GM21723 (cell line): ENCODE results near the gene SCFD2.

ENCODE experiments used
- ATAC-seq: cut with Tn5 transposase; IDR thresholded peaks from one replicate; pipeline ENCODE4 v1.9.1; 2021; ENCODE audit warnings: mild to moderate bottlenecking, moderate library complexity; ENCODE audit not compliant: unreplicated experiment

SCFD2 gene

DNA sequence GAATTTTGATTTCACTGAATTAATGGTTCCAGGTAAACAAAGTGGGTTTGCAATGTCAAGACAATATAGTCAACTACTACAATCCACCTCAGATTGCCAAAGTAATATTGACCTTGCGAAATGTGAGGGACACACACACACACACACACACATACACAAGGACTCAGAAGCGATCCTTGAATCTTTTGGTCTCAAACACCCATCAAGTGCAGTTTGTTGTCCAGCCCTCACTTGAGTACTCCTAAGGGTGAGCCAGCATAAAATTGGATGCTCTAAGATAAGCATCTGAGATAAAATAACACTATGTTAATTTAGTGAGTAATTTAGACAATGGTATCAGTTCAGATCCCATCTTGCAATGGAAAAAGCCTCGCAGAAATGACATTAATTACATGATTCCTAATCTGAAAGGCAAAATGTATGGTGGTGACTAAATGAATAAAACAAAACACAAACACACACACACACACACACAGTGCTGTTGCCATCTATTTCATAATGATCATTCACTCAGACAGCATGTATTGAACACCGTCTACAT lies 401.2 kb downstream of the SCFD2 start:
- no peak for ATAC-seq

DNA sequence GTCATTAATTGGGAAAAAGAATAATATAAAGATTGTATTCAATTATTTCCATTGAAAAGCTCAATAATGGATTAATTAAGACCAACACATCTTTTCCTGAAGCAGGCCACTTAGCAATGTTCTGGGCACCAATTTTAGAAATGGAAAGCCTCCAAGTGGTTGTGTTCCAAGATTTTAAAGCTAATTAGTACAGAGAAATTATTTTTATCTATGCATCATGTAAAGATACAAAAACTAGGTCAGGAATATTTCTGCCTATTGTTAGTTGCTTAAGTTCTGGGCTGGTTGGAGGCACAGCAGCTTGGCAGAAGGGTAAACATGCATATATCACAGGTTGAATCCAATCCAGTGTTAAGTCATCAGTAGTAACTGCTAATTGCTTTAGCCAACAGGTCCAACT lies 401.9 kb downstream of the SCFD2 start:
- ATAC-seq: no peak

DNA sequence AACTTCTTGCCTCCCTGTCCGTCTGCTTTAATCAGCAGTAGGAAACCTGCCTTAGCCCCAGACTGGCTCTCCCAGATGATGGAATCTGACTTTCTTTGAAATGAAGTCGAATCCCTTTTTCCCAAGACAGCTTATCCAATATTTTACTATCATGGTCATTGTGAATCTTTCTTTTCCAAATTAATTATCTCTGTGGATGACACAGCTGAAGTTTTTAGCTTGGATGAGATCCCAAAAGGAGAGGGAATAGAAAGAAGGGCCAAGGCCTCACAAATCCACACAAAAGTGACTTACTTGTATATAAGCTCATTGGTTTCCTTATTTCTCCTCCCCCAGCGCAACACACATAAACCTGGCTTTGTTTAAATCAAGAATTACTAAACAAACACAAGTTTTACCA lies 403.1 kb downstream of the SCFD2 start:
- ATAC-seq: no peak

DNA sequence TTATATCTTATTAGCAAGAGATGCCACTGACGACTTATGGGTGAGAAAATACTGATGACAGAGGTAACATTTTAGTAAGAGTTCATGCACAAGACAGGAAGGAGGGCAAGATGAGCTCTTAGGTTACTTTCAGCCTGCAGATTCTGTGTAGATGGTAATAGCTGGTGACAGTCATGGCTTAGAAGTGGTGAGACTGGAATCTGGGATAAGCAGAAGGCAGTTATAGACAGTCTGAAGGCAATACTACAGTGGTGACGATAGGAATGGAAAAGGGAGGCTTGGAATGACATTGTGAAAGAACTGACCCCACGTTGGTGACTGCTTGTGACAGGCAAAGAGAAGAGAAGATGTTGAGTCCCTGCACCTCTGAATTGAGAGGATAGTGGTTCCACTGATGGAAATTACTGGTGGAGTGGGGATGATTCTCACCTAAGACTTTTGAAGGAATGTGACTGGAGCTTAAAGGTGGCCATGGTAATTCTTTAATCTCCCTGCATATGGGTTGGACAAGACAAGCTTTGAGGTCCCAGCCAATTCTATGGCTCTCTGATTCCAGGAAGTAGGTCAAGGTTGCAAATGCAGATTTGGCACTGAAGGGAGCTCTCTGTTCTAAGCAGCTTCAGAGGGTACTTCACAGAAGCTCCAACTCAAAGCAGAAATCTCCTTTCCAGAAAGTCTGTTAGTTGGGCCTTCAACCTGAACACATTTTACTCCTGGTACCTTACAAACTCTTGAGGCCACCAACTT lies 404.0 kb downstream of the SCFD2 start:
- ATAC-seq: no peak

DNA sequence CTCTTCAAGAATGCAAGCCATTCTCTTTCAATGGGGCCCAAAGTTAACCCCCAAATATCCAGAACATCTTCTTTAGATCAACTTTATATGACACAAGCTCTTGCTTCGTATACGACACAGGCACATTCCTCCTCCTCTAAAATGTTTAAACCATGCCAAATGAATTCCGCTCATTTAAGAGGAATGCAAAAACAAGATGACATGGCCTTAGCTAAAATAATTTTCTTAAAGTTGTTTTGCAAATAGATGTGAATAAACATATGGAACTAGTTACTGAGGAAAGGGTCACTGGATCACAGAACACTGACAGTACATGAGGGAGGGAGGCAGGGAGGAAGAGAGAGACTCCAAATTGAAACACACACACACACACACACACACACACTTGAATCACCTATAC lies 406.3 kb downstream of the SCFD2 start:
- no peak for ATAC-seq

DNA sequence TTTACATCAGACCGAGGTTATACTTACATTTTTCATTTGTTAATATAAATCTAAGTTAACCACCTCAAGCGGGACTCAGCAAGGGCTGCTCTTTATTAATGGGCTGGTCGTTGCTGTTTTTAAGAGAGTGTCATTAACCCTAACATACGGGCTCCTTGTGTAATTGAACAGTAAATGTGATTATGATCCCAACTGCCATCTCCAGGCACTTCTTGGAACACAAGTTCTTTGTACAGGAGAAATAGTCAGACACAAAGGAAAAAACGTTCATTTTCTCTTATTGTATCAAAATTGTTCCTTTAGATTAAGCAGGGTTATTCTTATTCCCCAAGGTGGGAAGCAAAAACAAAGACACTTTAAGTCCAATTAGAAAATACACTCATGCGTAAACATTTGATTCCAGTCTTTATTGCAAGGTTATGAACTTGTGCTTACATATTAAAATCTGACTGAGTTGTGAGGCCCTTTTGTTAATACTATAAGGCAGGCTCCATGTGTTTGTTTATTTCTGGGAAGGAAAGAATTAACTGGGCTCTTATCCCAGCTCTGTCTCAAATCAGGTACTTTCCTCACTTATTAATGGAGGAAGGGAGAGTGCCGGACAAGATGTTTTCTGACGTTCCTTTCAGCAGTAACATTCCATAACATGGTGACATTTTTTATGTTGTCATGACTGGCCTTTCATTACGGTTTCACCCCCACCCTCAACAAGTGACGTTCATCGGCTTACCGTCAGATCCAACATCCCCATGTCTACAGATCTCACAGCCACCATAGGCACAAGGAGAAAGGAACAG lies 407.8 kb downstream of the SCFD2 start:
- ATAC-seq: no peak

DNA sequence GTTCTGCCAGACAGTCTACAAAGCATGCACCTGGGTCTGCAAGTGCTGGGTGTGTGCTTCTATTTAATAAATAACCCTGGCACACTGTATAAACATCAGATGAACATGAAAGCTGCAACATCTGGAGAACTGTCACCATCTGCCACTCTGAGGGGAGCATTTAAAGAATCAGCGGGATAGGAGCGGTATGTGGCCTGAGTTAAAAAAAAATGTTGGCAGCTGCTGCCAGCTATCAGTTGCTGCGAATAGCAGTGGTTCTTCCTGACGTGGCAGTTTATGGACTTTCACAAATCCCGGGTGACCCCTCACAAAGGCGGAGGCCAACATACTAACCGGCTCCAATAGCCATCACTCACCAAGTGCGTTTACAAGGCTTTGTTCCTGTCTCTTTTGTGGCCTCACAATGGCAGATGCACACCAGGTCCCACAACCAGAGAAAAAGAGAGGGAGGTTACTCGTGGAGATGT lies 408.6 kb downstream of the SCFD2 start:
- ATAC-seq: no peak

DNA sequence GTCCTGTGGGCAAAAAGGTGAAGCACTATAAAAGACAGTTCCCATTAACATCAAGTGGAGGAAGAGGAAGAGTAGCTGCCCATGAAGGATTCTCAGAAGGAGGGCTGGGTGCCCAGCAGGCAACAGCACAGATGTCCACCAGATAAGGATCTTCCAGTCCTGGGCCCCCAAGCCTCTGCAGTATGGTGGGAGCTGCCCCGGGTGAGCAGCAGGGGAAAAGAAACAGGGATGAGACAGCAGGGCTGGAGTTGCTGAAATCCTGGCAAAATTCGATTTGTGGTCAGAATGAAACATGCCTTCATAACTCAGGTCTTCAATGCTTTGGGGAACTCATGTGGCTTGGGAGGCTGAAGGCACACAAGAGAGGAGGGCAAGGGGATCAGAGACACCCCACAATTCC lies 409.2 kb downstream of the SCFD2 start:
- no peak for ATAC-seq

DNA sequence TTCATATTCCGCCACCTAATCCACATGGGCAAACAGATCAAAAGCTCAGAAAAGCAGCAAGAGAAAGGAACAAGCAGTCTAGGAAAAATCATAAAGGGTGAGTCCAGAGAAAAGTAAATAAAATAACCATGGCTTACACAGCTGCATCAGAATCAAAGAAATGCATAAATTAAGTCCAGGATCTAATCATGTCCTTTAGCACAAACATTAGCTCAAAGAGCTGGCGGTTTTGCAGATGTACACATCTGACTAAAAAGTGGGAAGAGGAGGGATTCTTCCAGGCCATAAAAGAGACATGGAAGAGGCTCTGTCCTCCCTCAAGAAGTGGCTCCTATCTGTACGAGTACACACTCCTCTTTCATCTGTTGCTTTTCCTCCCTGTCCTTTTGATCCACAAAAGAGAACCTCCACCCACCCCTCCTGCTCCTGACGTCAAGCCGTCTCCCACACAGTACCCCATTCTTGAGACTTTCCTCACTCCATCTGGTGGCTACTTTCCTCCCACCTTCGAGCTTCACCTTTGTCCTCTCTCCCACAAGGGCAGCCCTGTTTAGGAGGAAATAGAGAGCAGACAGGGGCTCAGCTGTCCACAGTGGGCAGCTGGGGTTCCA lies 411.2 kb downstream of the SCFD2 start:
- no peak for ATAC-seq

DNA sequence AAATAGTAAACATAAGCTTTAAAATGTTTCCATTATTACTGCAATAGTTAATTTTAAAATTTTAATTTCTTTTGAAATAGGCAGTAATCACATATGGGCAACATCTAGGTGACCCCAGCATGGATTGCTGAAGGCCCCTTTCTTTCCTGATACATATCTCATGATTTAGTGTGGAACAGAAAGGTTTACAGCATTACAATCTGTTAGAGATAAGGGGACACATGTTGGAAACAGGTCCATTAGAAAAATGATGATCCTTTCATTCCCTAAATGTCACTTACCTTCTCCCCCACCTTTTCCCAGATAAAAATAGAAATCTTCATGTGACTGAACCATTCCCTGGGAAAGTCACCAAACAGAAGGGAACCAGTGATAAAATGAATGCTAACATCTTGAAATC lies 413.3 kb downstream of the SCFD2 start:
- no peak for ATAC-seq

DNA sequence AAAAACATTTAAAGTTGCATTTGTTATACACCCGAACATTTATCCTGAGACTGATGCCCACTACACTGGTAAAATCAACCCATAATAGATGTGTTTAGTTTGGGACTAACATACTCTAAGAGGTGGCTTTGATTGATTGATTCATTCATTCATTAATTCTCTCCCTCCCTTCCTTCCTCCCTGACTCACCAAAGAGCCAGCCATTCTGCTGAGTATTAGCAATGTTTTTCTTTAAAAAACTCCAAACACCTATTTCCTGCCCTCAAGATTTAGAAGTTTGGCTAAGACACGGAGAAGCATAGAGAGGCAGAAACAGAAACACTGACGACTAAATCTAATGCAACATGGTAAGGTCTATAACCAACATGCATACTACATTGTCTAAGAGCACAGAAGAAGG lies 414.8 kb downstream of the SCFD2 start:
- ATAC-seq: no peak

DNA sequence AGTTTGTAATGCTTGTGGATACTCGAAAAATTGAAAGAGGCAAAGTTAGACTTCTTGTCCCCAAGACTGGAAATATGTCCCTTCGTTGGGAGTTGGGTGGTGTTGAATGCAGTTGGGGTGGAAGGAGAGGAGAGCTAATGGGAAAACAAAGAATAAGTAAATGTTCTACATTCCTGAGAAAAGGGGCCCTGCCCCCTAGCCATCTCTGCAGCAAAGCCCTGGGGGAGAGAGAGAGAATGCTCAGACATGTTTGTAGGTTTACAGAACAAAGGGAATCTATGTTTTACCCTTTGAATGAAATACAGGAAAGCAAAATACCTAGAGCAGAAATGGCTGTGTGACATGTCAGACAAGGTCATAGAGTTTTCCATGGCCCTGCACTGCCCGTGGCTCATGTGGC lies 415.6 kb downstream of the SCFD2 start:
- no peak for ATAC-seq

DNA sequence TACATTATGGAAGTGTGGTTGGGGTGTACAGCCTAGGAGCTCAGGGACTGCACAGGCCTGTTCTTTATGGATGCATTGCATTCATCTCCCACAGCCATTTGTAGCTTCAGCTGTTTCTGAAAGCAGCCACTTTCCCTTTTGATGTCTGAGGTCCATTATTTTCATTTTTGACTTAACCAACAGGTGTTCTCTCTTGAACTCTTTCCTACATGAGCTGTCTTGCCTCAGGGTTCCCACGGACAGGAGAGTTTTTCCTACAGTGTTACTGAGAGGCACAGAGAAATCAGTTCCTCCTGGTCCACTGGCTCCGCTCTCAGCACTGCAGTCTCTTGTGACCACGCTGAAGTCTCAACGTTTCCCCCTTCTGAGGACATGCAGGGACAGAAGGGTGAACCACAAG lies 416.5 kb downstream of the SCFD2 start:
- no peak for ATAC-seq

DNA sequence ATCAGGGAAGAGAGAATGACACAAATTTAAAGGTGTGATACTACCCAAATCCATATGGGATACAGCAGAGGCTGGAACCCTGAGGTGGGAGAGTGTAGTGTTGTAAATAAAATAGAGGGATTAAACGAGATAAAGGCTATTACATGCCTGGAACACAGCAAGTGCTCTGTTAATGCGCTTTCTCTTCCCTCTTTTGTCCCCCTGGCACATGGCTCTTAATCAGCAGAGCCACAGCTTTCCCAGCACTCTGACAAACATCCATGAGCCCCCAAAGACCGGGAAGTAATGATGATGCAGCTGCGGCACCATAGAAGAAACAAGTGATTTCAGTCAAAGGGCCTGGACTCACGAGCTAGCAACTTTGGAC lies 417.8 kb downstream of the SCFD2 start:
- ATAC-seq: no peak

DNA sequence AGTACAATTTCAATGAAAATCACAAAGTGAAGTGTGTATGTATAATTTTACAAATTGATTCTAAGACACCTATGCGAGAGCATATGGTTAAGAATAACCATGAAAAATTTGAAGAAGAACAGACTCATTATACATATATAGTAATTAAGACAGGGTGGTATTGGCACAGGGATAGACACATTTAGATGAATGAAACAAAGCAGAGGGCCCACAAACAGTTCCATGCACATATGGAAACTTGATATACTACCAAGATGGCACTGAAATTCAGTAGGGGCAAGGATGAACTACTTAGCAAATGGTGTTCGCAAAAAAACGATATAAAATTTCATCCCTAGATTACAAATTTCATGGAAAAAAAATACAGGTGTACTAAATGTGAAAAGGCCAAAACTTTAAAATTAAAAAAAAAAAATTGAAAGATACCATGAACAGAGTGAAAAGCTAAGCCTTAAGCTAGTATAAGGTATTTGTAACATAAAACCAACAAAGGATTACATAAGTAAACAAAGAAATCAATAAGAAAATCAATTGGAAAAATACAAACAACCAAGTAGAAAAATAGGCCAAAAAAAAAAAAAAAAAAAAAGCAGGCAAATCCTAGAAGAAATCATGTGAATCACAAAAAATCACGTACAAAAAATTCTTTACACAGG lies 418.3 kb downstream of the SCFD2 start:
- ATAC-seq: no peak

DNA sequence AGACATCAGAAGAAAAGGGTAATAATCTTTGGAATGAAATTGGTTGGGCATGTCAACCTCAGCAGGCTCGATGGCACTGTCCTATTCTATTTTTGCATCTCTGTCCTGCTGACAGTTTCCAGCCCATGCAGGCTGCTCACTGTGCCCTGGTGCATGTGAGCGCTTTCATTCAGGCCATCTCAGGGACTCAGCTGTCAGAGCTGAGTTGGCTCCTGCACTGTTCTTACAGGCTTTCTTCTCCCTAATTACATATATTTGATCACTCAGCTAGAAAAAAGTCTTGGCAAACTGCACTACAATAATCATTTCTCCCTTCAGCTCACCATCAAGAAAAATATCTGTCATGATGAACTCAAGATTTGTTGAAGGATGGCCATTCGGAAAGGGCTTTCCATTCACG lies 419.0 kb downstream of the SCFD2 start:
- no peak for ATAC-seq

DNA sequence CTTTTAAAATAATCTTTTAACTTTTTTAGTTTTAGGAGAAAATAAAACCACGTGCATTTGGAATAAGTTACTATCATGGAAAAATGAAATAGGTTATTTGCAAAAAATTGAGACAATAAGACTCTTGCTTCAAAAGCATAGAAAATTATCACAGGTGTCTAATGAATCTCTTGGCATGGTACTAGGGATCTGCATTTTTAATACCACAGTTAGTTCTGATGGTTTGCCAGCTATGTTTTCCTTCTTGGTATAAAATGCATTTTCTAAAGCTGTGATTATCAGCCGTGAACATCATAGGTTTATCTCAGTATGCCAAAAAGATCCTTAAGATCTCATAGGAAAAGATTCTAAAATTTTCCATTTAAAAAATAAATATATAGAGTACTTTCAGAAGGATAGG lies 419.9 kb downstream of the SCFD2 start:
- ATAC-seq: no peak

DNA sequence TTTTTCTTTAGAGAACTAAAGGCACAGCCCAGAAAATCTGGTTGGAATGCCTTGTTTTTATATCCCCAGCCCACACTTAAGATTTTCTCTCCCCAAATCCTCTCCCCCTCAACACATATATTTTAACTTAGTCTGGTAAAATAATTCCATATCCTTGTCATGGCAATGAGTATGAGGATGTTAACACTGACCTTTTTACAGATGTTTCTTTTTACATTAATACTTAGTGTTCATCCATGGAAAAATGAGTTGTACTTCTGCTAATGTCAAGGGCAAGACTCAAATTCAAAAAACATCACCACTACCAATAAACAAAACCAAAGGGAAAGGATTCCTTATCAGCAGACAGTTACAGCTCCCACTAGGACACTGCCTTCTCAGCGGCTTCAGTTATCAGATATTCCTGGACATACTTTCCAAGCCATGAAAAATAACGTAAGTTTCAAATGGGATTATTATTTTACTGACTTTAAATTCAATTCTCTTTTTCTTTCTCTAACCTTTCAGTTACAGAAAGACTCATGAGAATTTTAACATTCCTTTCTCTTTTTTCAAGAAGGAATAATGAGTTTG lies 420.4 kb downstream of the SCFD2 start:
- no peak for ATAC-seq

DNA sequence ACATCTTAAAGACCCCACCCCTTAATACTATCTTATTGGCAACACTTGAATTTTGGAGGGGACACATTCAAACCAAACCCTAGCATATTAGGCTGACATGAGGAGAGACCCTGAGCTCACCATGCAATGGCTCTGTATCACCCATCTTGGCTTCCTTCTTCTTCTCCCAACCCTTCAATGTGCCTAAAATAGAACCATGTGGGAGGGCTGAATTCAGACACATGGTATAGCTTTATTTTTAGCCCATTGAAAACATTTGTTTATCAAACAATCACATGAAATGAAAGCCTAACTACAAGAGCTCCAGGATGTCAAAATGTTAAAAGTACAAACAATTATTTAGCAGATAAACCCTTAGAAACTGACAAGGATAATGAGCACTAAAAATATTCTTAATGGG lies 422.2 kb downstream of the SCFD2 start:
- ATAC-seq: no peak

DNA sequence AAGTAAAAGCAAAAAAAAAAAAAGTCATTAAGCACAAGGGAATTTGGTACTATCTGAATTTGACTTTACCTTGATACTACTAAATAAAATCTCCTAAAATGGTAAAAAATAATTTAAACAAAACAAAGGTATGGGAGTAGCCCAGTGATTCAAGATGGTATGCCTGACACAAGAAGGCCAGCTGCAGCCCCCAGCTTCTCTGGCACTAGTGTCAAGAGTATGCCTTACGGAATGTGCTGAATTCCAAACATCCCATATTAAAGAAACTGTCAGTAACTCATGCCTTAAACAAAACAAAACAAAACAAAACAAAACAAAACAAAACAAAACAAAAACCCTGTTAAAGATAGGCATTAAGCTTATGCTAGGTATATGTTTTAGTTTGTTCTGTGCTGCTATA lies 422.9 kb downstream of the SCFD2 start:
- no peak for ATAC-seq

DNA sequence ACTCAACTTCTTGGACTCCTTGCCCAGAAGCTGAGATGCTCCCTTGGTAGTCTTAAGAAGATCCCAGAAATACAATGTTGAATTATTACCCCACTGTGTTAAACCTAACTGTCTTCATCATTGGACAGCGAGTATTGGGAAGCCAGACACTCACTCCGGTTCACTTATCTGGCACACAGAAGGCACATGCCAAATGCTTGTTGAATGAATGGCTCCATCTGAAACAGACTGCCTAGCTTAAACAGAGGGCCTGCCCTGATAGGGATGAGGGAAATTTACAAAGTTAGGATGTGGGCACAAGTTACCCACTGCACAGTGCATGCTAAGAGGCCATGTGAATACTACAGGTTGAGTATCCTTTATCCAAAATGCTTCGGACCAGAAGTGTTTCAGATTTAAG lies 424.4 kb downstream of the SCFD2 start:
- no peak for ATAC-seq
